Activated naive CD8-positive, alpha-beta T cell treated with anti-CD3 and anti-CD28 coated beads, Interleukin-2, amount 10 ng/mL, durations not matched to agents 7 days and 5 days (primary cell): Measurements from ENCODE around the gene PTPRN2. TPM values are rescaled to one million over a fixed set of nuclear protein-coding genes. Genes with fewer than 3 reads are reported as not detected.

Experiments
- ATAC-seq: fragments of 150-1000 bp; cut with Tn5 transposase; one replicate; pipeline ENCODE4 v1.10.0; 2021; ENCODE audit warnings: low read depth, moderate library complexity
- POLR2A ChIA-PET: fragments of 350-600 bp; sonication (Branson Sonifier 250); formaldehyde crosslinking; loops from one replicate; lab custom pipeline; 2021; ENCODE audit warnings: antibody characterized with exemption; lab: Charles Lee
- DNase-seq: peaks from one replicate; pipeline ENCODE4 v3.0.0; 2021
- H3K27ac Mint-ChIP-seq: one replicate; pipeline ENCODE4 v1.8.0; 2022; ENCODE audit warnings: mild to moderate bottlenecking, mixed read lengths
- H3K27me3 Mint-ChIP-seq: one replicate; pipeline ENCODE4 v1.8.0; 2022; ENCODE audit warnings: mild to moderate bottlenecking, moderate library complexity, mixed read lengths
- H3K36me3 Mint-ChIP-seq: one replicate; pipeline ENCODE4 v1.8.0; 2021; ENCODE audit warnings: mild to moderate bottlenecking, mixed read lengths
- H3K4me1 Mint-ChIP-seq: one replicate; pipeline ENCODE4 v1.8.0; 2021; ENCODE audit warnings: mixed read lengths
- H3K4me3 Mint-ChIP-seq: one replicate; pipeline ENCODE4 v1.8.0; 2022; ENCODE audit warnings: mild to moderate bottlenecking, moderate library complexity, mixed read lengths
- H3K9me3 Mint-ChIP-seq: one replicate; pipeline ENCODE4 v1.8.0; 2021; ENCODE audit warnings: mixed read lengths
- total RNA-seq, 2 experiments: library from RNA; stranded (reverse); gene quantifications; one replicate each; pipeline ENCODE4 v1.2.3, GENCODE V29; 2021

PTPRN2 gene
- total RNA-seq, 2 experiments from 2014 or later: 4.5 to 4.9 TPM

DNA sequence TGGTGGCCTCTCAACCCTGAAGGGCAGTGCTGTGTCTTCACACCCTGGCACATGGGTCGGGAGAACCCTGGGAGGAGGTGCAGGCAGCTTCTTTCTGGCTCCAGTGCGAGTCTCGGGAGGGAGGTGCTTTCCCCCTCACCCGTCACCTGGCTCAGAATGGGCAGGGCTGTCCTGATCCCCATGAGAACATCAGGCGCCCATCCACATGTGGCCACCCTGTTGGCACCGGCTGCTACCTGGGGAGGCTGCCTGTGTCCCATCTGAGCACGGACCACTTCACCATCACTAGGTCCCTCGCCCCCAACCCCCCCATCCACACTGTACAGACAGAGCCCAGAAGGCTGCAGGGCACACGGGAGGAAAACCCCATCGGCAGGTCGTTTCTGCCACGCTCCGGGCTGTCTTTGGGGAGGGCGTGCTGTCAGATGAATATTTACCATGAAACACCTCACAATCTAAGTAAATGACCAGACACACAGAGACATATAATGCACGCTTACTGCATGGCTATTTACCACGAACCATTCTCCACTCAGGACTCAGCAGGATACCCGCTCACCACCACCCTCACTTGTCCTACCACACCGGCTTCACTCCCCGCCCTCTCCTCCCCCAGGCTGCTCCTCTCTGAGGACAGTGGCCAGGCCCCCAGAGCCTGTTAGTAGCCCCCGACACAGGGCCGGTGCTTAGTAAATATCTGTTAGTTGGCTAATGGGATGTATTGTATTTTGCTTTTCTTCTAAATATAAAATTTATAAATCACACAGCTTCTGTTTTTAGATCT is 968.6 kb downstream of the PTPRN2 start:
- Mint-ChIP-seq H3K36me3 (no peaks in the 10 kb centered on the region), H3K4me3 (no peak overlapping the region), H3K9me3 (no peaks in the 10 kb centered on the region), H3K27me3 (no peaks in the 10 kb centered on the region), H3K27ac (no peak overlapping the region), H3K4me1 (peaks cover 16% of the 10 kb centered on the region)
- ATAC-seq (no peak), DNase-seq (peak; percentile 16)
- POLR2A ChIA-PET: no interaction called here

DNA sequence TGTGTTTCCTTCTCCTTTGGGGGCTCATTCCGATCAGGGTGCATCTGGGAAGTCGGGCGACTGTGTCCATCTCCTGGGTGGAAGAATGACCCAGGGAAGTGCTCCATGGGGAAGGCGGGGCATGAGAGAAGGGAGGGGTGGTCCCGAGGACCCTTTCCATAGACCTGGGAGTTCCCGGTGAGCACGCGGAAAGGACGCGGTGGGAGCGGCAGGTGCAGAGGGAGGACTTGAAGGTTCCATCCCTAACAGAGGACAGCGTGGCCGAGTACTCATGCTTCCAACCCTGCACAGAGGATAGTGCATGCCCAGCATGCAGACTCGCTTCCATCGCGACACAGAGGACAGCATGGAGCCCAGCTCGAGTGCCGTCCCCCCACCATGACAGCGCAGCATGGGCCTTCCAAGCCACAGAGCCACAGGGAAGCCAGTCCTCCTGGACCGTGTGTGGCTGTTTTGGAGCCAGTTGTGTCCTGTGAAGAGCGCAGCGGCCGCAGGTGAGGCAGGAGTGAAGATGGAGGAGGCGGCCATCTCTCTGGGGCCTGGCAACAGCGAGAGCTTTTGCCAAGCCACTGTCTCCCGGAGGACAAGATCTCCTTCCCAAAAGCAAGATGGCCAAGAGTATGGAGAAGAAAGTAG is 969.4 kb downstream of the PTPRN2 start:
- POLR2A ChIA-PET: no interaction called here
- no peaks in the 10 kb centered on the region for H3K27me3 Mint-ChIP-seq
- ATAC-seq: no peak
- H3K9me3 Mint-ChIP-seq: no peaks in the 10 kb centered on the region
- H3K4me3 Mint-ChIP-seq: no peak overlapping the region
- peak; percentile 11 for DNase-seq
- H3K27ac Mint-ChIP-seq: no peak overlapping the region
- H3K4me1 Mint-ChIP-seq: peaks cover 9% of the 10 kb centered on the region
- H3K36me3 Mint-ChIP-seq: no peaks in the 10 kb centered on the region

DNA sequence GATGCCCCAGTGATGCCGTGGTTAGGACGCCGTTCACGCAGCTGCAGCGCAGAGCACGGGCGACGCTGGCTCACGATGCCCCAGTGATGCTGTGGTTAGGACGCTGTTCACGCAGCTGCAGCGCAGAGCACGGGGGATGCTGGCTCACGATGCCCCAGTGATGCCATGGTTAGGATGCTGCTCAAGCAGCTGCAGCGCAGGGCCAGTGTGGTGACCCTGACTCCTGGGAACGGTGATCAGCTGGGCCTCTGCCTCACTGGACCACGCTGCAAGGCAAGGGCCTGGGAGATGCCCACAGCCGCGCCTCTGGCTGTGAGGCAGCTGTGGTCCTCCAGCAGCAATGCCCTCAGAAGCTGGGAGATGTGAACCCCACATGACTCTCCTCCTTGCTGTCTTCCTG is 970.2 kb downstream of the PTPRN2 start:
- no peak overlapping the region for H3K4me3 Mint-ChIP-seq
- peak; percentile 20 for DNase-seq
- H3K9me3 Mint-ChIP-seq: no peaks in the 10 kb centered on the region
- no peaks in the 10 kb centered on the region for H3K36me3 Mint-ChIP-seq
- H3K4me1 Mint-ChIP-seq: peaks cover 9% of the 10 kb centered on the region
- H3K27me3 Mint-ChIP-seq: no peaks in the 10 kb centered on the region
- ATAC-seq: no peak
- no peak overlapping the region for H3K27ac Mint-ChIP-seq
- POLR2A ChIA-PET: no interaction called here

DNA sequence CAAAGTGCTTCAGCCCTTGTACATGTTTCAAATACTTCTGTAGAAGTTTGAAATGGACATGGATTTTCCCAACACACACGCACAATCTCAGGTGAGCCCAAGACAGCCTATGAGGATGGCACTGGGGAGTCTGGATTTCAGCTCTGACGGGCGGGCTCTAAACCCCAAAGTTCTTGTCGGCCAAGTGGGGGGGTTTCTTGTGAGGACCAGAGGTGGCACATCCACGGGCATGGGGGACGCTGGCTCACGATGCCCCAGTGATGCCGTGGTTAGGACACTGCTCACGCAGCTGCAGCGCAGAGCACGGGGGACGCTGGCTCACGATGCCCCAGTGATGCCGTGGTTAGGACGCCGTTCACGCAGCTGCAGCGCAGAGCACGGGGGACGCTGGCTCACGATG is 970.7 kb downstream of the PTPRN2 start:
- H3K27ac Mint-ChIP-seq: no peak overlapping the region
- H3K4me3 Mint-ChIP-seq: no peak overlapping the region
- no peaks in the 10 kb centered on the region for H3K9me3 Mint-ChIP-seq
- POLR2A ChIA-PET: no interaction called here
- H3K4me1 Mint-ChIP-seq: peaks cover 9% of the 10 kb centered on the region
- ATAC-seq: no peak
- H3K36me3 Mint-ChIP-seq: no peaks in the 10 kb centered on the region
- H3K27me3 Mint-ChIP-seq: no peaks in the 10 kb centered on the region
- peak; percentile 19 for DNase-seq

DNA sequence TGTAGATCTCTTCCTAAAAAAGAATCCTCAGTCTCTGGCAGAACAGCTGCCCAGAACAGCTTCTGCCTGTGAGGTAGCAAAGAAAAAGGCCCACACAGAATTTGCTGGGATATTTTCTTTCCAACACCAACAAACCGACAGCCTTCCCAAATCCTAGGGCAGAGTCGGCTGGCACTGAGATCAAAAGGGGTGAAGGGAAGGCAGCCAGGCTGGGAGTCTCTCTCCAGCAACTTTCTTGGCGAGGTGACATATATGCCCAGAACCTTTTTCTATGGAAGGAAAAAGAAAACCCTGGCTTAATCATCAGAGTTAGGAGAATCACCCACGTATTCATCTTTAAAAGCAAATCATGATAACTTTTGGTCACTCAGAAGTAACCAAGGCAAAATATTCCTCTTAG is 971.2 kb downstream of the PTPRN2 start:
- H3K27ac Mint-ChIP-seq: no peak overlapping the region
- H3K4me3 Mint-ChIP-seq: no peak overlapping the region
- ATAC-seq (no peak), DNase-seq (peak; percentile 4)
- H3K9me3 Mint-ChIP-seq: no peaks in the 10 kb centered on the region
- peaks cover 5% of the 10 kb centered on the region for H3K4me1 Mint-ChIP-seq
- POLR2A ChIA-PET: no interaction called here
- no peaks in the 10 kb centered on the region for H3K27me3 Mint-ChIP-seq
- H3K36me3 Mint-ChIP-seq: no peaks in the 10 kb centered on the region

DNA sequence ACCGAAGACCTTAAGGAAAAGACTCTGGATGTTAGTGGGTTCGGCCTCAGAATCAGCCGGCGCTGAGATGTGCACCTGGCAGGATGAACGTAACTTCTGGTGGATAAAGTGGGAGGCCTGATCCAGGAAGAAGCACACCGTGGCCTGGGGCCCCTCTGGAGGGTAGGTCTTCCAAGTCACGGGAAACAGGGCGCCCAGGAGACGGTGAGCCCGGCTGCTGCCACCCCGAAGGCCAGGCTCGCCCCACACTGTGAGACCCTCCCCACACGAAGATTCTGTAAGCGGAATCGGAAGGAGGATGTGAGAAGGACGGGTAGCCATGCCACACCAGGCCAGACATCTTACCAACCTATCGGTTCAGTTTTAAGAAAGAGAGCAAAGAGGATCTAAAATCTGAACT is 971.8 kb downstream of the PTPRN2 start:
- POLR2A ChIA-PET: no interaction called here
- H3K4me1 Mint-ChIP-seq: peaks cover 5% of the 10 kb centered on the region
- H3K27ac Mint-ChIP-seq: no peak overlapping the region

DNA sequence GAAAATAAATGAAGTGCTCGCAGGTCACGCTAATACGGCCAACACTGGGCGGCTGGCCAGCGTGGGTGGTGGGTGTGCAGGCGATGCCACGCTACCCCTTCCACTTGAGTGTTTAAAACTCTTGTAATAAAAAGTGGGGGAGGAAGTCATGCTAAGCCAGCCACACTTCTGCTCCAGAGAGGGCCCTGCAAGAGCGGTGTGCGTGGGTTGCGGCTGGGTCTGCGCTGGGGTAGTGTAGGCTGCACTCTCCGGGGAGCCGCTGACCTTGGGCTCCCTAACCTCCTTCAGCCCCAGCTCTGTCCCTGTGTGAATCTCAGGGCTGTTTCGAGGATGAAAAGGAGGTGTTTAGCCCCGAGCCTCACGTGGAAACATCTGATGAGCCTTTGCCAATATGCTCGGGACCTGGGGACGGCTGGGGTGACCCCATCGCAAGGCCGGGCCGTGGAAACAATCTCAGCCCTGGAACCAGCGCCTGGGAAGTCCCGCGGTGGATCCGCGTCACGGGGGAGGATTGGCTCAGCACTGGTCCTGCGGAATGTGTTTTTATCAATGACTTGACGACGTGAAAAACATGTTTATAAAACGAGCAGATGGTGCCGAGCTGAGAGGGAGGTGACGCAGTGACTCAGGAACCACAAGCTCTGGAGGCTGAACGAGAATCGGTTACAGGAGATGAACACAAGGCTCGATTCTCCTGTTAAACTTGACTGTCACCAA is 972.4 kb downstream of the PTPRN2 start:
- Mint-ChIP-seq H3K4me1 (peaks cover 5% of the 10 kb centered on the region), H3K9me3 (no peaks in the 10 kb centered on the region), H3K27ac (no peak overlapping the region), H3K4me3 (no peak overlapping the region), H3K27me3 (no peaks in the 10 kb centered on the region), H3K36me3 (no peaks in the 10 kb centered on the region)
- POLR2A ChIA-PET: no interaction called here
- DNase-seq: peak; percentile 27
- ATAC-seq: no peak

More for the DNA sequence above, 971.8 kb downstream of the PTPRN2 start:
- DNase-seq (peak; percentile 27), ATAC-seq (no peak)
- Mint-ChIP-seq H3K27me3 (no peaks in the 10 kb centered on the region), H3K4me3 (no peak overlapping the region), H3K9me3 (no peaks in the 10 kb centered on the region), H3K36me3 (no peaks in the 10 kb centered on the region)

DNA sequence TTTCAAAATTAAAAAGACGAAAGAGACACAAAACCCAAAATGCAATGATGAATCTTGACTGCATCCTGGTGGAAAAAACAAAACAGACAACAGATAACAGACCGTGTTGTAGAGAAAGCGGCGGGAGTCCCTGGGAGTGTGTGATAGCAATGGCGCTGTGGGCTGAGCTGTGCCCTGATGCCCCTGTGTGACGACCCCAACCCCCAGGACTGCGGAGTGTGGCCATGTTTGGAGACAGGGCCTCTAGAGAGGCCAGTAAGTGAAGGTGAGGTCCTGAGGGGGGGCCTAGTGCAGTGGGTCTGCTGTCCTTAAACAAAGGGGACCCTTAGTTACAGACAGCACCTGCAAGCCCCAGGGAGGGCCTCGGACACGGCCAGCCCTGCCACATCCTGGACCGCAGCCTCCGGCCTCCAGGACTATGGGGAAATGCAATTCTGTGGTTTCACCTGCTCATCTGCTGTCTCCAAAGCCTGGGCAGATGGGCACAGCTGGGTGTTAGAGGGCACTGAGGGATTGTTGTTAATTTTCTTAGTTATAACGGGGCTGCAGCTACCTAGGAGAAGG is 973.1 kb downstream of the PTPRN2 start:
- no peak for ATAC-seq
- Mint-ChIP-seq H3K36me3 (no peaks in the 10 kb centered on the region), H3K27me3 (no peaks in the 10 kb centered on the region), H3K4me3 (no peak overlapping the region), H3K27ac (no peak overlapping the region), H3K9me3 (no peaks in the 10 kb centered on the region), H3K4me1 (peaks cover 5% of the 10 kb centered on the region)
- peak; percentile 21 for DNase-seq
- POLR2A ChIA-PET: no interaction called here

DNA sequence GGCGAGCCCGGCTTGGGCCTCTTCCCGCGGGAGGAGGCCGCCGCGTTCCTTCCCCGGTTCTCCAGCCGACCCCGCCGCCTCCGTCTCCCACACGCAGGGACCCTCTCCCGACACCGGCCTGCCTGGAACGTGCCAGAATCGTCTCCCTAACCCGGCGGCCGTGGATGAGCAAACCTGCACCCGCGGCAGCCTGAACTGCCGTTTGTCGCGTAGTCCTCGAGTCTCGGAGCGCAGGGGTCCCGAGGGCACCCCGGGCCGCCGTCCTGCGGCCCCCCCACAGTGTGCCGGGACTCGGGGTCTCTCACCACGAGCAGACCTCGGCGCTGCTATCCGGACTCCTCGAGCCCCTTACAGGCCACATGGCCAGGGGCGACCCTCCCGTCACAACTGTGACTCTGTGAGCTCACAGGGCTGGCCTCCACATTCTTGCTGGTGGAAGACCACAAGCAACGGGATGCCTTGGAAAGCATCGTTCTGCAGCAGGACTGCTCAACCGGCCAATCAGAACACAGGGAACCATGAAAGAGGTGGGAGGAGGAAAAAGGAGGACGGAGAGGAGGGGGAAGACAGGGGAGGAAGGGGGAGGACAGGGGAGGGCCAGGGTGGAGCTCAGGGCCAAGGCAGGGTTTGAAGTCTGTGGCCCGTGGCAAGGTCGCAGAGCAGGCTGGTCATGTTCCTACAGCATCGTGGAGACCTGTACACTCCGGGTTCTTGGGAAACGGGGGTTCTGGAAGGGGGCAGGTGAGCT is 973.9 kb downstream of the PTPRN2 start:
- Mint-ChIP-seq H3K27me3 (no peaks in the 10 kb centered on the region), H3K9me3 (no peaks in the 10 kb centered on the region), H3K27ac (no peak overlapping the region), H3K4me3 (no peak overlapping the region), H3K36me3 (no peaks in the 10 kb centered on the region), H3K4me1 (peaks cover 5% of the 10 kb centered on the region)
- peak; percentile 1 for ATAC-seq
- DNase-seq: no peak
- POLR2A ChIA-PET: interaction anchor here (0.8 to 1.6 kb wide), 3 partner anchors 13 to 110 kb away, joined by 3 to 7 read pairs (median 5); no protein-coding TSS in a partner anchor

DNA sequence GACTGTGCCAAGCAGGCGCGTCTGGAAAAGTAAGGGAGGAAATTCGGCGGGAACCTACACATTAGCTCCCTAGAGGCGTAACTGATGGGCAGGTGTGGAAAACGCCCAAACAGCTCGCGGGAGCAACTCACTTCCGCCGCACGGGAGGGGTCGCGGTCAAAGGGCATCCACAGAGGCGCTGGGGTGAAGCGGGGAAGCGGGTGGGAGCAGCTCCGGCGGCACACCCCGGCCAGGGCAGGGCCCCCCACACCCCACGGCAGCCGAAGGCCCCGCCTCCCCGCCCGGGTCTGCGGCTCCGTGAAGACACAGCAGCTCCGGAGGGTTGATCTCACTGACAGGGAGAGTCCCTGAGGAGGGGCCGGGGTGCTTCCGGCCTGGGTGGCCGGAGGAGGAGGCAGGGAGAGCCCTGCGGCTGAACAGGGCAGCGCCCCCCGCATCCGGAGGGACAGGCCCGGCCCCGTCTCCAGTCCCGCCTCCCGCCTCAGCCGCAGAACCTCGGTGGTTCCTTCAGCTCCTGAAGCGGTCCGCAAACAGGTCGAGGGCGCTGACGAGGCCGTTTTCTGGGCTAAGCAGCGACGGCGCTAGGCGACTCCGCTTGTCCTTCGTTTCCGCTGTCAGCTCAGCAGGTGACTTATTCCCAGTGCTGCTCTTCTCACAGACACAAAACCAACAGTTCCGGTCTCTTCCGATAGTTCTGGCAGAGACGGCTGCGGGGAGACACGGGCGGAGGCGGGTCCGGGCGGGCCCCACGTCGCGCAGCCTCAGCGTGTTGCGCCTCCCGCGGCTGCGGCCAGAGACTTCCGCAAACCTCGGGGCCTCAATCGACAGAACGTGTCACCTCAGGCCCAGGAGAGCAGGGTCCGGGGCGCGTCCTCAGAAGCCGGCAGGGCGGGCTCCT is 974.7 kb downstream of the PTPRN2 start:
- H3K9me3 Mint-ChIP-seq: no peaks in the 10 kb centered on the region
- DNase-seq (peak; percentile 78), ATAC-seq (peak; percentile 78)
- POLR2A ChIA-PET: interaction anchor here (0.8 to 1.6 kb wide), 6 partner anchors 14 to 181 kb away, joined by 3 to 7 read pairs (median 3); no protein-coding TSS in a partner anchor
- H3K36me3 Mint-ChIP-seq: no peaks in the 10 kb centered on the region
- peak overlapping the region; percentile 88 for H3K27ac Mint-ChIP-seq
- peaks cover 5% of the 10 kb centered on the region for H3K4me1 Mint-ChIP-seq
- no peaks in the 10 kb centered on the region for H3K27me3 Mint-ChIP-seq
- H3K4me3 Mint-ChIP-seq: peak overlapping the region; percentile 83

DNA sequence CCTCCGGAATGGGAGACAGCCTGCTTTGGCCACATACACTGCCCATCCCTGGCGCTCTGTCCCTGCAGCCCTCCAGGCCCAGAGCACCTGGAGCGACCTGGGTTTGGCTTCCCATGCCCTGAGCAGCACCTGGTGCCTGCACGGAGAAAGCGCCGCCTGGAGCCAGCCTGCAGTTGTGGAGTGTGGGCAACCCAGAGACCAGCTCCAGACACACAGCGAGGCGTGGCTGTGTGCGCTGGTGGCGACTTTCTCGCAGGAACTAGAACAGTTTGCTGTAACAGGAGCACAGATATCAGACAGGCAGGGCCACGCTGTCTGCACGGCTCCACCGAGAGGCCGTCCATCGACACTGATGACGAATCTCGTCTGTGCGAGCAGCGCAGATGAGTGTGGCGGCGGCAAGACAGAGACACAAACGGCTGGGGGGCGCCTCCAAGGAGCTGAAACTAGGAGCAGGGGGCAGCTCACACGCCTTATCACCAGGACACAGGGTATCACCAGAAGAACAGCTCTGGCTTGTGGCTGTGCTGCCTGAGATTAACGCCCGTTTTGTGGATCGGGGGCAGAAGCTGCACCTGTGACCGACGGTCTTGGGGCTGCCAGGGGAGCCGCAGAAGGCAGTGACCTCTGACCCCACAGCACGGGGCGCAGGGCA is 975.5 kb downstream of the PTPRN2 start:
- H3K9me3 Mint-ChIP-seq: no peaks in the 10 kb centered on the region
- H3K27me3 Mint-ChIP-seq: no peaks in the 10 kb centered on the region
- H3K4me3 Mint-ChIP-seq: peak overlapping the region; percentile 83
- peak; percentile 33 for DNase-seq
- H3K4me1 Mint-ChIP-seq: peaks cover 5% of the 10 kb centered on the region
- POLR2A ChIA-PET: interaction anchor here (0.8 to 1.6 kb wide), 5 partner anchors 14 to 180 kb away, joined by 3 to 7 read pairs (median 3); no protein-coding TSS in a partner anchor
- ATAC-seq: no peak
- peak overlapping the region; percentile 88 for H3K27ac Mint-ChIP-seq
- H3K36me3 Mint-ChIP-seq: no peaks in the 10 kb centered on the region
